GM13976 (cell line): Measurements from ENCODE around the gene SNX24.
"Not testable (repeated sequence)": the region's sequence is repeated elsewhere in the genome, so short reads cannot be mapped to it uniquely, and the experiment has no call there.

Experiments
- DNase-seq: peaks from one replicate; pipeline ENCODE4 v3.0.0; 2012; ENCODE audit warnings: low spot score
- CTCF ChIP-seq: IDR thresholded peaks from 2 replicates; pipeline ENCODE4 v1.5.1; 2012; ENCODE audit warnings: borderline replicate concordance, mild to moderate bottlenecking; ENCODE audit not compliant: insufficient read depth; ENCODE audit errors: extremely low read depth, missing control alignments, control extremely low read depth
- in situ Hi-C: fragments of 300-500 bp; cut with MboI; formaldehyde crosslinking; loops from one replicate; pipeline ENCODE4 v1.12.0; 2022; ENCODE audit warnings: low sequenced_read_pairs, mixed read lengths, inconsistent platforms; ENCODE audit not compliant: unreplicated experiment

The SNX24 gene

DNA sequence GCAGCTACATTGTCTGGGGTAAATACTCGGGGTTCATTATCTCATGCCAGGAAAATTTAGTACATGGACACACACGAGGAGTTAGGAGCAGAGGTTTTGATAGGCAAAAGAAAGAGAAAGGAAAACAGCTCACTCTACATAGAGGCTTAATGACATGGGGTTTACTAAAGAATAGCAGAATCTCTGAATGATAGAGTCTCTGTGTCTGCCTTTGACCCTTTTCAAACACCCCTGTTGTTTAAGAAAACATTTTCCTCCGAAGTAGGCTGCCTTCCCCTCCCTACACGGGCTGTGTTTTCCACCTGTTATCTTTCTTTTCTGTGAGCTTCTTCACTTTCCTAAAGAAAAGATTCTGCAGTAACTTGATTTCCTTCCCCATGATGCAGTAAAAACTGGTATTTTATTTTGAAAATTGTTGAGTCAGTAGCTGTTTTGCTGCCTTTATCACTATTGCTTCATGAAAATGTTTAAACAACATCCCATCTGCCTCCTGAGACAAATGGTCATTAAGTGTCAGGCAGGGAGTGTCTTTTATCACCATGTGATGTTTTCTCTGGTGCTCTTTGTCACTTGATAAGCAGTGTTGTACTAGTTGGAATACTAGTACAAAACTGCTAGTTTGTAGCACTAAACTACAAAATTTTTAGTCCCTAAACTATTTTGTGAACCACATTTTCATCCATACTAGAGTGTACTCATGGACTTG, 114.5 kb downstream of the SNX24 start:
- no peak for TF ChIP-seq CTCF
- no peak for DNase-seq
- in situ Hi-C loops = no loop called here

DNA sequence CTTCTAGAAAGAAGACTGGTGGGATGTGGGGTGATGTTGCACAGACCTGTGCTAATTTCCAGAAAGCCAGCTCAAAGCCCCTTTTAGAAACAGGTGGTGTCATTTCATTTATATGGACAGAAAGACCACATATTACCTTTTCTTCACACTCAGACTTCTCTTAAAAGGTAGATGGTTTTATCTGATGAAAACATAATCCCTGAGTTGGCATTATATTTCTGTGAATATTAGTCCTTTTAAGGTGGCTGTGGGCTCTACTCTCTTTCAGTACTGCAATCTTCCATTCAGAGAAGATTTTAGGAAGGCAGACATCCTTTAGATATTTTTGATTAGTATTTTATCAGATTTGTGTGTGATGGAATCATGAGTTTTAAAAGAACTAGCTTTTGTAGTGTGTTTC, 117.9 kb downstream of the SNX24 start:
- no peak for DNase-seq
- in situ Hi-C loops = no loop called here
- TF ChIP-seq CTCF = no peak

DNA sequence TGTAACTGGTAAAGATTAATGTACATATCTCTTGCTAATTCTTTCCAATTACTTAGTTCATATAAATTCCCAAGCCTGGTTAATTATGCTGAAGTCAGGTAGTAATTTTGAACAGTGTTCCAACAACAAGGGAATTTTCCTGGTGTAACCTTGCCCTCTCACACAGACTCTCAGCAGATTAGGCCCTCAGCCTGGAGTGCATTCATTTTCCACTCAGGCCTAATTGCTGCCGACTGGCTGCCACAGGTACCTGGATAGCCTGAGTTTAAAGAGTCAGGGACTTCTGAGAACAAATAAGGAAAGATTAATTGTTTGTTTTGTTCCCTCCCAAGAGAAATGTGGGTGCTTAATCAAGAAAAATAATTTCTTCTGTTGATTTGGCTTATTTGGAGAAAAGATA, 119.7 kb downstream of the SNX24 start:
- DNase-seq = no peak
- in situ Hi-C loops = no loop called here
- TF ChIP-seq CTCF = no peak

DNA sequence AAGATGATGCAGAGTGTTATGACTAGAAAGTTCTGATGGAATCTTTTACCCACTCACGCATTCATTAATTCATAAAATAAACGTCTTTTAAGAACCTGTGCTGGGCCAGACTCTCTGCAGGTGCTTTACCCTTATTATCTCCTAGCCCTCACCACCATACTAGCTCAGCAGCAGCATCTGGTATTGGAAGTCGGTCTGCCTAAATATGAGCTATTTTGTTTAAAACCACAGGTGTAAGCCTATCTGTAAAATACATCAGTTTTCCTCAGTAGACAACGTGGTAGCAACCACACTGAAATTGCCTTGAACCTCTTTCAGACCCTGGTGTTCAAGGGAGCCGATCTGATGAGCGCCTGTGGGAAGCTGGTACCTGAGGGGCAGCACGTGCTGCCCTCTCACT, 121.7 kb downstream of the SNX24 start:
- in situ Hi-C loops = no loop called here
- no peak for DNase-seq
- TF ChIP-seq CTCF = no peak

DNA sequence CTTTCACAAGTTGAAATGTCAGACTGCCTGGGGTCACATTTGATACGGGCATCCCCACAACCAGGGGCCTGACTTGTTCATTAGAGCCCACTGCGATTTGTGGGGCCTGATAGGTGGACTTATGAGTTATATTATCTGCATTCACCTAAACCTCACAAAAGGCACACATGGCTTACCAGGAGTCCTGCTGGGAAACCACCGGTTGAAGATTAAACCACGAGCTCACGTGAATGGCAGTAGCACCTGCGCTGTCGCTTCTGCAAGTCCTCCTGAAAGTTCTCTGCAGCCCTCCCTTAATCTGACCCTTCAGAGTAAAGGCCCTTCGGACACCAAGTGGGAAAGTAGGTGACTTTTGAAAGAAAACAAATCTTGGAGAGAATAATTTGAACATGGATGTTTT, 122.2 kb downstream of the SNX24 start:
- TF ChIP-seq CTCF = no peak
- peak; percentile 38 for DNase-seq
- in situ Hi-C loops = no loop called here

DNA sequence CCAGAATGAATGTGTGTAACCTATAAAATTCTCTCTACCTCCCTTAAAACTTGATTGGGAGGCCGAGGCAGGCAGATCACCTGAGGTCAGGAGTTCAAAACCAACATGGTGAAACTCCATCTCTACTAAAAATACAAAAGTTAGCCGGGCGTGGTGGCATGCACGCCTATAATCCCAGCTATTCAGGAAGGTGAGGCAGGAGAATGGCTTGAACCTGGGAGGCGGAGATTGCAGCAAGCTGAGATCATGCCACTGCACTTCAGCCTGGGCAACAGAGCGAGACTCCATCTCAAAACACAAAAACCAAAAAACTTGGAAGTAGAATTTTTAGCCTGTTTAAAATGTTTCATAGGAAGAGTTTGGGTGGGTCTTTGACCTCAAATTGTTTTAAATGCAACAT, 122.6 kb downstream of the SNX24 start:
- DNase-seq, in situ Hi-C loops: not testable (repeated sequence)

DNA sequence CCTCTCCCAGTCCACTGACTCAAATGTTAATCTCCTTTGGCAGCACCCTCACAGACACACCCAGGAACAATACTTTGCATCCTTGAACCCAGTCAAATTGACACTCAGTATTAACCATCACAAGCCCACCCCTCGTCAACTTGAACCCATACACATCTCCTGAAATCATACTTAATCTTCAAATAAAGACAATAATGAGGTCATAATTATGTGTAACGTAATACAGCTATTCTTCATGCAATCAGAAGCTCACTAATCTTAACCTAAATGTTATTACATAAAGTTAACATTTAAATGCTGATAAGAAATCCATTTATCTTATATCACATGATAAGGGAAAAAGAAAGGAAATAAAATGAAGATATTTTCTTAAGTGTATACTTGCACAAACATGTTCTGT, 125.9 kb downstream of the SNX24 start:
- DNase-seq = no peak
- in situ Hi-C loops = no loop called here
- no peak for TF ChIP-seq CTCF
